NCI-H146 treated with DMSO at 0.1 percent for 48 hours (cell line): ENCODE results near the gene DGKI.

Experiments used
- DNase-seq: peaks from one replicate; lab custom pipeline; 2025; ENCODE audit not compliant: unreplicated experiment; lab: John Stamatoyannopoulos, UW

The DGKI gene

DNA sequence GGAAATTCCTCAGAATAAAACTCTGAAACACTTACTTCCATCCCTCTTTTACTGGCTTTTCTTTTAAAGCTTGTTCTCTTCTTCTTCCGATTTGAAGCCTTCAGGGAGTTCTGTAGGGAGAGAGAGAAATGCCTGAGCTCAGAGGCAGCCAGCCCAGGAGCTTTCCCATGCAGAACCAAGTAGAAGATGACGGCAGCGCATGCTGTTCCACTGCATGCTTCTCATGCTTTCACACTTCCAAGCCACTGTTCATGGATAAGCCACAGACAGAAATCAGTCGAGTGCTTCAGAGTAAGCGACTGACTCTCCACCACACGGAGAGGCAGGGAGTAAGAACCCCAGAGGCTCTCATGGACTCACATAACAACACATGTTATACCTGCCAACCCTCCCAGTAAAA is 237.3 kb downstream of the DGKI start:
- DNase-seq: no peak

DNA sequence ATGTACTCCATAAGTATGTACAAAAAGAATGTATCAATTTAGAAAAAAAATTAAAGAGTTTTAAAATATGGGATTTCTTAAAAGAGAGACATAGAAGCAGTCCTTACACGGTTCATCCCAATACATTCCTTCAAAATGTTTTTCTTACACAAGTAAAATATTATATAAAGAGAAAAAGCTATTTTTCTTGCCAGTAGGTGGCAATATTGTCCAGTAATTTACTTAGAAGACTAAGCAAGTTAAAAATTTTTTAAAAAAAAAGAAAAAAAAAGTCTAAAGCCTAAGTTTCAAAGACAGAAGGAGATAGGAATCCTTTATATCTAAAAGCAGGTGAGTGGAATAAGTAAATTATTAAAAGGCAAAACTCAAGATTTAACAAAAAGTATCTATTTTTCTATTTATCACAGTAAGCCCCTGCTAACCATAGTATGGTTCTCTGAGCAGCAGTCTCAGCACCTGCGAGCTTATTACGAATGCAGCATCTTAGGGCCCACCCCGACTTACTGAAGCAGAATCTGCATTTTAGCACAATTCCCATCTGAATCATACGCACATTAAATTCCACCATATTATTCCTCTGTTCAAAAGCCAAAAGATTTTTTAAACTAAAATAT is 240.6 kb downstream of the DGKI start:
- DNase-seq: no peak

DNA sequence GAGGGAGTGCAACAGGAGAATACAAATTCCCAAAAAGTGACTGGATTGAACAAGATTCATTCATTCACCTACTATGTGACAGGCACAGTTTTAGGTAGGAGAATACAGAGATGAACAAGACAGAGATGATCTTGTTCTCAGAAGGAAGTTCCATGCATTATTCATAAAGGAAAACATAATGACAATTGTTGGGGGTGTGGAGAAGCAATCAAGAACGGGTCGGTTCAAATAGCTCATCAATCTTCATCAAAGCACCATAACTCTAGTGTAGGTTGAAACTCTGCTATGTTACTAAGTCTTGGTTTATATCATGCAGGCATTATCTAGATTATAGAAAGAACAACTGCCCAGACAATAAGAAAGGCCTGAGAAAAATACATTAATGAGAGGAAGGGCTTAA is 243.7 kb downstream of the DGKI start:
- no peak for DNase-seq

DNA sequence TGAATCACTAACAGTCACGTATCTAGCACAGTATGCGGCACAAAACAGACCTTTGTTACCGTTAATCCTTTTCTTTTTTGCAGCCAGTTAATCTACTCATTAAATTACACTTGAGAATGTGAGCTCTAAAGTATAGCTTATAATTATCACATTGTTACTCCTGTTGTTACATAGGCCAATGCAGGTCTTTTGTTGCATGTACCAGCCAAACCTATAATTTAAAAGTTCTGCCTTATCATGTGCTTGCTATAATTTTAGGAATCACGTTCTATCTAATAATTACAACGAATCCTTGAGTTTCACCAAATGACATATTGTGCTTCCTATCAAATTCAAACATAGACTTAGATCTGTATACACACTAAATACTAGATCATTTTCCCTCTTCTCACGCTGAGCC is 245.1 kb downstream of the DGKI start:
- DNase-seq: peak; percentile 4

DNA sequence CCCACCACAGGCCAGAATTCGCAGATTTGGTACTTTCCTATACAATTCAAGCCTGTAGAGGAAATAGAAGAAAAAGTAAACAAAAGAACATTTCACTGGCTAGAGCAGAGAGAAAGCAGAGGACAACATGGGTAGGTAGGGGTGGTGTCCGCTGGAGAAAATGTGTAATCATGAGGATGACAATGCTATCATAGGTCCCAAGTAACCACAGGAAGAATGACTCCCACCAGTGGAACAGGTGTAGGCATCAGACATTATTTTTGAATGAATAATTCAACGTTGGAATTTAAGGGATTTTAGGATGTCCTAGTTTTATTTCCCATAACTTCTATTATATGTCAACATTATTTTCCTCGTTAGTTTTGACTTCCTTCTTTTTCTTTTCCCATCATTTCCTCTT is 248.9 kb downstream of the DGKI start:
- no peak for DNase-seq

DNA sequence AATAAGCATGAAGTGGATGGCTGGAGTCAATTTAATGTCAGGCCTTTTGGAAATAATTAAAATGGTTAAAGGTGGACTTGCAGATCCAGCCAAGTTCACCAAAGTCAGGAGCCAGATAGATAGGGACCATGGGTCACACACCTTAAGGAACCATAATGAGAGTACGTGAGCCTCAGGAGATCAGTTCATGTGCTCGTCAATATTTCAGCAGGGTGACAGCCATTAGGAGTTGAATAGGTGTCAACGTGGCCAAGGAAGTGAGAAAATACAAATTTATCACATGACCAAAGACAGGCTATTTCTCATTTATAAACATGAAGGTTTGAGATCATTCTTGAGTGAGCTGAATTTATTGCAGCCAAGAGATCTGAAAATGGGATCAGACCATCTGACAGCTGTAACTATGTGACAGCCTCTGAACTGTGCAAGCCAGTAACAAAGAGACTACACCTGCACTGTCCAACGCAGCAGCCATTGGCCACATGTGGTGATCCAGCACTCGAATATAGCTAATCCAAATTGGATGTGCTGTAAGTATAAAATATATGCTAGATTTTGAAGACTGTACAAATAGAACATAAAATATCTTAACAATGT is 253.6 kb downstream of the DGKI start:
- DNase-seq: no peak

DNA sequence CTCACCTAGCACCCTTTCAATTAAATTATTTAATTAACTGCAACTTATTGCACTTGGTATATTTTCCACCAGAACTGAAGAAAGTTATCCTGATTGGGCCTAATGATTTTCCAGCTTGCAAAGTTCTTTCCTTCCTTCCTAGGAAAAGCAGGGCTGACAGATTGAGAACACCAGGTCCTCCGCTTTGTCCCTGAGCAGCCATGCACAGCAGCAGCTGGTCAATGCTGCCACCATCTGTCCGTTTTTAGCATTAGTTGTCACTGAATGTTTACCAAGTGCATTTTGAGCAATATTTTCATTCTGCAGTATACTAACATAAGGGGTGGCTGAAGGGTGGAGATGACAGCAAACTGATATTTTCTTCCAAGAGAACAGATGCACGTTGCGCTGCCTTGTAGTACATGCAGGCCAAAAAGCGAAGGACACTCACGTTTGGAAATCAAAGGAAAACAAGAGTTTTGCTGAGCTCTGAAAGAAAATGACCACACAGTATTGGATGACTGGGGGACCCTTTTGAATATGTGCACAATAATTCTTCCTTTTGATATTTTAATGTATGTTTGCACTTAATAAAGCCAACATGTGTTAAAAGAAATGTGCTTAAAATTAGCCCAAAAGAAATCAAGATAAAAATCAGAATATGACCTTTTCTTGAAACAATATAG is 254.4 kb downstream of the DGKI start:
- DNase-seq: peak; percentile 25

DNA sequence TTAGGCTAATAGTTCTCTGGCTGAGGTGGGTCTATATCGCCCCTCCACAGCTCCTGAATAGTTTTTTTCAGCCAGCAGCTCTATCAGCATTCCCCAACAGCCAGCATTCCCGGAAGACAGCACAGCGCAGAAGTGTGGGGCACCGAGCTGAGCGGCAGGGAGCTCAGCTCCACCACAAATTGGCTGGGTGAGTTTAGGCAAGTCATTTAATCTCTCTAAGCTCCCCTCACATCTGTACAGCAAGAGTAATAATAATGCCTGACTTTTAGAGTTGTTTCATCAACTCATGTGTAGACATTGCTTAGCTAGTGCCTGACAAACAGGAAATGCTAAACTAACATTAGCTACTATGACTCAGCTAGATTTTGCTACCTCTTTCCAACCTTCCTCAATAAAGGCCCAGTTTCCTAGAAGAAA is 255.3 kb downstream of the DGKI start:
- DNase-seq: no peak

DNA sequence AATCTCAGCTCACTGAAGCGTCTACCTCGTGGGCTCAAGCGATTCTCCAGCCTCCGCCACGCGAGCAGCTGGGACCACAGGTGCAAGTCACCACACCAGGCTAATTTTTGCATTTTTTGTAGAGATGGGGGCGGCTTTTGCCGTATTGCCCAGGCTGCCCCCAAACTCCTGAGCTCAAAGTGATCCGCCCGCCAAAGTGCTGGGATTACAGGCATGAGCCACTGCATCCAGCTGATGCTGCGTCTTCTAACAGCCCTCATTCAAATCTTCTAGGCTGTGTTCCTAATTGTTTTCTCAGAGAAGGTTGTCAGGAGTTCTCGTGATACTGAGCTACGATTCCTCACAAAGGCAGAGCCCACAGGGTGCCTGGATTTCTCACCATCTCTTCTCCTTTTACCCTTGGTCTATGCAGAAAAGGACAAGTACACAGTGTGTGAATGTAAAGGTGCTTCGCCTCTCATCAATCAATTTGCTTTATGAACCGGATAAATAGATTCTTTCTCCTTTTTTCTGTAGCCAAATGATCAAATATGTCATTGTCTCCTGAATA is 255.9 kb downstream of the DGKI start:
- no peak for DNase-seq

DNA sequence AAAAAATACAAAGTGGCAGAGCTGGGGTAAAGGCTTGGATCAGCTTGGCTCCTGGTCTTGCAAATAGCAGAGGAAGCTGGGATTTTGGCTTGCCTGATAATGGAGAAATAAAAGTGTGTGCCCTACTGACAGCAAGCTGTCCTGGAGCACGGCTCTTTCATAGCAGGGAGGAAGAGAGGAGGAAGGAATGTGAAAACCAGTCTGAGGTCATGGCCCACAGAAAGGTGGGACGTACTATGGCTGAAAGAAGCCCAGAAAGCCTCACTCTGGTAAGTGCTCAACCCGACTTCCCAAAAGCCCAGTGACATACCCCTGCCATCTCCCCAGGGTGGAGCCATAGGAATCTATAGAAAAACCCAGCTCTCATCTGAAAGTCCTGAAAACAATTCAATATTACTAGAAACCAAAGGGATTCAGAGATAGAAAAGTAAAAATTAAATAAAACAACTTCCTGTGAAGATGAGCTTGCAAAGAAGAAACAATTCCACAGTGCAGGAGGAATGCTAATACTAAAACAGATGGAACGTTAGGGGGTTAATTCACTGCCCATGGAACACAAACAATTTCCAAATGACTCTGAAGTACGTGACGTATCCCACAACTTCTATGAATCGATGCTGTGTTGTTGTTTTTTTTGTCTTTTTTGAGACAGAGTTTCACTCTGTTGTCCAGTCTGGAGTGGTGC is 256.6 kb downstream of the DGKI start:
- DNase-seq: no peak

DNA sequence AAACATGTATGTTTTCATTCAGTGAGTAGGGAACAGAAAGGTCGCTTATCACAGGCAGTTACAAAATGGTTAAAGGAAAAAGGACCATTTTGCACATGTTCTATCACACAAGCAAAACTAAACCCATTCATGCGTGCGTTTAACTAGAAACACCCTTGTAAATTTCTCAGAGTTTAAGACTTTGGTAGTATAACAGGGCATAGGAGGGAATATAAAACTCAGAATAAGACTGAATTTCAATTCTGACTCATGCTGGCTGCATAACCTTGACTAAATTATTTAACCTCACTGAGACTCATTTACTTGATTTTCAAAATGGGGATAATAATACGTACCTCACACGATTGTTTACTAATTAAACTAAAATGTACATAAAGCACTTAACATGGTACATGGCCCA is 259.4 kb downstream of the DGKI start:
- no peak for DNase-seq

DNA sequence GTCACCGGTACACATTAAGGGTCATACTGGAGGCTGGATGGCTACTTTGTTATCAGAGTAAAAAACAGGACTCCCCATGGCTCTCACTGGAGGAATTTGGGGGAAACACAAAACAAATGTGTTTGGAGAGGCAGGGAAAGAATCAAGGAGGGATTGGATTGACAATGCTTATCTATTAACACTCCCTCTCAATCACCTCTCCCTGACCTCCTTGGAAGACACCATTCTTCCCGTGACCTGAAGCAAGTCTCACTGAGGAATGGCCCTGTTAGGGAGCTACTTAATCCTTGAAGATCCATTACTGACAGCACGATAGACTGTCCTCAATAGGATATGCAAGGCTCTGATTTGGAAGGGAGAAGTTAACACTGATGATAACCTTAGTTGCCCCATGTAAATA is 261.2 kb downstream of the DGKI start:
- no peak for DNase-seq

DNA sequence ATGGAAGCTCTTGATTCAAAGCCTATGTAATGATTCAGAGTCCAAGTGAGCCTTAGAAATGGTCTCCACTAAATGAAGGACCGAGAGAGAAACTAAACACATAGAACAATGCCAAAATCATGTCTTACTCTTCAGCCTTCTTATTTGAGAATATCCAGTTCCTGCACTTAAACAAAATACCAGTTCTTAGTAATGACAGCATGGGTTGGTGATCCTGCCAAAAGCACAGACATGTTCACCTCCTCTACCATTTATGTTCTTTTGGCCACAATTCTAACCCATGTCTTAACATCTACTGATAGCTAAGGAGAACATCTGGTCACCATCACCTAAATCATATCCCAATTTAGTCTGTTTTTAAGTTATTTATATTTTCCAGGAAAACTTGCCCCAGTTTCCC is 263.6 kb downstream of the DGKI start:
- DNase-seq: no peak

DNA sequence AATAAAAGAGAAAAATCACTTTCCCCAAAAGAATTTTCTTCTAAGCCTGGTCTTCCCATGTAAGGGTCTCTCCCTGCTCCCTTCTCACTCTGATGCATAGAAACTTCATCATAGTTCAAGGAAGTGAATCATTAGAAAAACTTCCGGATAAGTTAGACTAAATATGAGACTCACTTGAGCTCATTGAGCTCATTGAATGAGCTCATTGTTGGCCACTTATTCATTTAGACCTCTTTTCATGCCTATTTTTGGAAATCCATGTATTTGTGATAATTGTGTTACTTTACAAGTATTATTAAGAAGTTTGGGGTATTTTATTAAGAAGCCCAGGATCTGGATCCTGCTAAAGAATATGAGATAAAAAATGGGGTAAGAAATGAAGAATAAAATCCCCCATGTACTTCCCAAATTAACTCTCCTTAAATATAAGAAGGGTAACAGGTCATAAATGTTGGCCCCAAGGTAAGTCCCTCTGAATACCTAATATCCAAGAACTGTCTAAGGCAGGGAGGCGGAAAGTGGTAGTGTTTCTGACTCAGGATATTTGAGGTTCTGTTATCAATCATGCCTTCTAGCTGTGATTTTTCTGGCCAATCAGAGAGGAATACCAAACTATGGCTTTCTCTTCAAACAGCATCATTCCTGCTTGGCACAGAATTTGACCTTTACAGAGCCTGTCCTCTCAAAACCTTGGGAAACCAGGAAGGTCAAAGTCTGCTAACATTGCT is 266.7 kb downstream of the DGKI start:
- no peak for DNase-seq

DNA sequence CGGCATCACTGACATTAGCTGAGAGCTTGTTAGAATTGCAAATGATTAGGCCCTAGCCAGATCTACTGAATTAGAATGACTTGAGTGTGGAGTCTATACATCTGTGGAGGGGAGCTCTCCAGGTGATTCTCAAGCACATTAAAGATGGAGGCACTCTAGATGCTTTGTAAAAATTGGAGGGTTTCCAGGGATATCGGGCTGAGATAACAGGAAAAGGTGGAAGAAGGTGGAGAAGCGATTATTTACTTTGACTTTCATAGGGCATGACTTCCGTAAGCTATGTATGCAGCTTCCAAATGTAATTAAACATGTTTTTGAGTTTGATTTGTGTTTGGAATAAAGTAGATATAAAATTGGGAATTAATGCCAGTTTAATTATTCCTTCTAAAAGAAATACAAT is 268.2 kb downstream of the DGKI start:
- DNase-seq: no peak

DNA sequence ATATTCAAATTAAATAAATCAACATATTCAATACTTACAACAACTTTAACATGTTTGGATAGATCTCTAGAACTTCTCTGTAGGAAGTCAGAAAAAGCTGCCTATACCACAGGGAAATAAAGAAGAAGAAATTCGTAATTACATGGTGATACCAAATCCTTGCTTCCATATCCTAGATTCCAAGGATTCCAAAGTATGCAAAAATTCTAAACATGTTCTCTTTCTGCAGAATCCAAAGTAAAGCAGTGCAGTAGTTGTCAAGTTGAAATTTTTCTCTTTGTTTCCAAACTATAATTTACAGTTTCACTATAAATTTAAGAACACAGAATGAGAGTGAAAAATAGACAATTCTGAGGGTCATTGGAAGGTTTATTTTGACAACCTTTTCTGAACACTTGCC is 269.6 kb downstream of the DGKI start:
- DNase-seq: no peak

DNA sequence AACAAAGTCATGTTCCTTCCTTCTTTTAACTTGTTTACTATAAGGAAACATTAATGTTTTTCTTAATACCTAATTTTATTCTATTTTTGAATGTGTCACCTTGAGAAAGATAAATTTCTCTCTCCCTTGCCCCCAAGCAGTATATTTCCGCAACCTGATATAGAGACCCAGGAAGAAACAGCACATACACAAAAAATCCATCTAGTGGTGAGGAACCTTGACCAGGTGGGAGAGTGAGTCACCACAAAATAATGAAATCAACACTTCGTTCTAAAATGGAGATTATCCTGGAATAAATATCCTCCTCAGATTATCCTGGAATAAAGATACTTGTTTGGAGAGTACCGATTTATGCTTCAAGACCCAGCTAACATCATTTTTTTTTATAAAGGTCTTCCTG is 270.3 kb downstream of the DGKI start:
- DNase-seq: no peak

DNA sequence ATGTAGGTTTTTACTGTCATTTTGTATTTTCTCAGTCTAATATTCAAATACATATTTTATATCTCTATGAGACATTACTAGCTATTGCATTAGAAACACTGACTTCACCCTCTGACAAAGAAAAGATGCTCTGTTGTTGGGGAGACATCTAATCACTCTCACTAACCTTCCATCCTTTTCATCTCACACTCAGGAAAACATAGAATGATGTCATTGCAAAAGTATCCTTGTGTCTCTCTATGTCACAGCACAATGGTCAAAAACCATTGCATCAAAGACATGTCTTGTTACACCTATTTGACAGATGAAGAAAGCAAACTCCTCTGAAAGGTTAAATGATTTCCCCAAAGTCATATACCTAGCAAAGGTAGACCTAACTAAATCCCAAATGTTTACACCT is 272.0 kb downstream of the DGKI start:
- DNase-seq: no peak

DNA sequence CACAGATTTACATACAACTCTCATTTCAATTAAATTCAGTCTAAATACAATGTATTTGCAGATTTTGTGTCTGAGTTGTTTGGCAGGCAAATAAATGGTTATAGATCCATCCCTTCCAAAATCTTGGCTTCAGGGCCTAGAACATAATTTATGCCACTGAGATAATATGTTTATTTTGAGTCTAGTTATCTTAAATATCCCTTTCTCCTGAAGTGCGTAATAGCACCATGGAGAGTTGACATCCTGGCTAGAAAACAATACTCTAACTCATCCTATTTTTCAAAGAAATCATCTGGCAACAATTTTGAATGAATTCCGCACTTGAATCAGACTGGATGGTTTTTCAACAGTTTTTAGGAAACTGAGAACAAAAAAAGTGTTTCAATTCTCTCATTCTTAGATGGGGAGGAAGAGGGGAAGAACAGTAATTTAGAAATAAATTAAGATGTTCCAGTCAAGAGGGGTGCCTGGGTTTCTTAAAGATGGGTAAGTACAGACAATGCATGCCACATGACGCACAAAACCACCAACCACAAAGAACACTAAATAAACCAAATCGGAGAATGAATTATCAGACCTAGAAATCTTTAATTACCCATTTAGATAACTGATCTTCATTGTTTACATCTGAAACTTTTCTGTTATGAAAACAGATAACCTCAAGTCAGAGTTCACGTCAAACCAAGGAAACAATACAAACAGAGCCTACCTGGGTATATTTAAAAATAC is 274.6 kb downstream of the DGKI start:
- no peak for DNase-seq

DNA sequence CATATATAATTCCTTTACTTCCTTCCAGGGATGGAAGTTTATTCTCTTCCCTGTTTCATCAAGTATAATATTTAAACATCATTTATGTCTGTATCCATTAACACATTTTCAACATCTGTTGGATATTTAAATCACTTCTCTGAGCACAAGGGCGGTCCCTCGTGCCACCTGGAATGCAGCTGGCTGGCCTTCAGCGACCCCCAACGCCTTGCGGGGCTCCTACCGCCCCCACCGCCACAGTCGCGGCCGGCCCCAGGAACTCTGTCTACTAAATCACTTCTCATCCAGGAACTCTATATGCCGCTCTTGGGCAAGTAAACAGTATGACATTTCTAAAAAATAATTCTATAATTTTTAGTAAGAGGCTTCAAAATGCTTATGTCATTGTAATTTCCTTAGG is 282.1 kb downstream of the DGKI start:
- no peak for DNase-seq

DNA sequence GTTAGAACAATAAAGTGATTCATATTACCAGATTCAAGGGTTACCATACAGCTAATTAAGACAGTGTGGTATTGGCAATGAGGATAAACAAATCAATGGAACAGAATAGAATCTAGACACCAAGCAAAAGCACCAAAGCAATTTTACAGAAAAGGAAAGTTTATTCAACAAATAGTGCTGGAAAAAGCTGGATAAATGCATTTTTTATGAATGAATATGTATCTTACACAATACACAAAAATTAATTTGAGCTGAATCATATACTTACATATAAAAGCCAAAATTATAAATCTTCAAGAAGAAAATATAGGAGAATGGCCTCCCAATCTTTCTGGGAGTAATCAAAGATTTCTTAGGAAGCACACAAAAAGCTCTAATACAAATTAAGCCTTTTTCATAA is 282.8 kb downstream of the DGKI start:
- DNase-seq: no peak
